ENCODE measurements around the gene CEBPB.

Gene CEBPB

DNA sequence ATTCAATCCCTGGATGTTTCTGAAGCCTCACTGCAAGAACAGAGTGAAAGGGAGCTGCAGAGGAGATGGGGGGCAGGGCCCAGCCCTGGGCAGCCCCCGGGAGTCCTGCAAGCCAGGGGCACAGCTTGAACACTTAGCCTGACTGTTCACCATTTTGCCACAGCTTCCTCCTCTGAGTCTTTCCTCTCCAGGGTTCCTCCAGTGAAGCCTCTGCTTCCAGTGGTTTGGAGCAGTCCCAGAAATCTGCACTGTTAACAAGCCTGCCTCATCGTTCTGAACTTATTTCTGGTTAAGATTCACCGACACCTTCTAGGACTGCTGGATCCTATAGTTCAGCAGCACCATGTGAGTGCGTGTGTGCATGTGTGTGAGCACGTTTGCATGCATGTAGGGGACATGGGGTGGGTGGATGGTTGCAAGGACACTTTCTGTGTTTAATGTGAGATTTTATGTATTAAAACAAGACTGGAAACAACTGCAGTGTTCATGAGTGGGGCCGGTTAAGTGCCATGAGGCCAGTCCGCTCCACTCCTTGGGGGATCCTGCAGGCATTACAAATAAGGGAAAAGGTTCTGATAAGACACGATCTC lies 24.6 kb downstream of the CEBPB start:
- no peak for DNase-seq

DNA sequence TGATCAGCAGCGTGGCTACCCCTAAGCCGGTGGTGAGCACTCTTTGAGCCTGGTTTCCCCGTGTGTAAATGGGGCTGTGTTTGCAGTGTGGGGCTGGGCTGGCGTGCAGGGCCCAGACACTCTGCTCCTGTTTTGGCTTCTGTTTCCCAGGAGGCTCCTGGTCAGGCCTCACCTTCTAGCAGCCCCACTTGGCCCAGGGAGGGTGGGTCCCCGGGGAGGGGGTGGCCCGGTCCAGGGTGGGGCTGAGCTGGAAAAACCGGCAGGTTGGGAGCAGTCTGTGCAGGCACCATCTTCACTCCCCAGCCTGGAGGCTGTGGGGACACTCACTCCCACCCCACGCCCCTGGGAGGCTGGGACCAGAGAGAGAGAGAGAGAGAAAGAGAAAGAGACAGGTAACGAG lies 25.3 kb downstream of the CEBPB start:
- DNase-seq: no peak

DNA sequence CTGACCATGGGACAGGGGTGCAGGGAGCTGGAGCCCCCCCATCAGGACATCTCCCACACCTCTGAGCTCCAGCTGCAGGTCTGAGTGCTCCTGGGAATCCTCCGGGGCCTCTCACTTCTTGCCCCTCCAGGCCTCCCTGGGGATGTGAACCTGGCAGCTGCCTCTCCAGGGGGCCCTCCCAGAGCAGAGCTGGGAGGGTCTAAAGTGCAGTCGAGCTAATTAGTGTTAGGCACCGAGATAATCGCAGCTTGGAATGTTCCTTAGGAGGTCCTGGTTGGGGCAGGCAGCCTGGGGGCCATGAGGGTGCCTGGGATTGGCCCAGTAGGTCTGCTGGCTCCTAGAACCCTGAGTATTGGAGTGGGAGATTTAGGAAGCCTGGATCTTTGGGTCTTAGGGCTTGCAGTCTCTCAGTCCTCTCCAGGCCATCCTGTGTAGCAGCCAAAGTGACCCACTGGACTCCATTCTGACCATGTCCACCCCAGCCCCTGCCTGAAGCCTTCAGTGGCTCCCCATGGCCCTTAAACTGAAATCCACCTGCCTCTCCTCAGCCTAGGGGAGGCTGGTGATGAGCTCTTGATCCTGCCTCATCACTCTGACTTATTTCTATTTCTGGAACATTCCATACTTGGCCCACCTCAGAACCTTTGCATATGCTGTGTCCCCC lies 26.0 kb downstream of the CEBPB start:
- no peak for DNase-seq

DNA sequence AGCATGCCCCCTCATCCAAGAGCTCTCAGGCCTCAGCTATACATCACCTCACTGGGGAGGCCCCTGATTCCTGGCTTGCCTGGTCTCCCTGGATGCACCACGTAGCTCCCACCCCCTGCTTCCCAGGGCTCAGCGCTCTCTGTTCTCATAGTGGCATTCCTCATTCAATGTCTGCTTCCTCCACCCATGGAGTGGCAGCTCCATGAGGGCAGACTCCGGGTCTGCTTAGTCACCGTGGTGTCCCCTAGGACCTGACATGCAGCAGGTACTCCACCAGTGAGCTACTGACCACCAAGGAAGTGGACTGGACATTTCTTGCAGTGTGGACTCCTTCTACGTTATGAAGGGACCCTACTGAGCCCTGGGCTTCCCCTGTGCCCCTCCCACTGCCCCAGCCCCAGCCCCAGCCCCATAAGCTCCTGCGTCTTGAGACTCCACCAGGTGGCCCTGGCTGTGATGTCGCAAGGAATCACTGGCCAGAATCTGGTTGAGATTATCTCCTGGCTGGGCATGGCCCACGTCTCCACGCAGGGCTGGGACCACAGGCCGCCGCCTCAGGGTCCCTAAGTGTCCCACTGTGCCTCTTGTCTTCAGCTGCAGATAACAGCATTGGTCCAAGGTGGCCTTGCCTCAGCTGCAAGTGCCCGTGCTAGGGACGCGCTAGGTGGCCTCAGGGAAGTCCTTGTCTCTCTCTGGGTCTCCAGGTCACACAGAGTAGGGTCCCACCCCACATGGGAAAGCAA lies 26.7 kb downstream of the CEBPB start:
- DNase-seq: no peak

DNA sequence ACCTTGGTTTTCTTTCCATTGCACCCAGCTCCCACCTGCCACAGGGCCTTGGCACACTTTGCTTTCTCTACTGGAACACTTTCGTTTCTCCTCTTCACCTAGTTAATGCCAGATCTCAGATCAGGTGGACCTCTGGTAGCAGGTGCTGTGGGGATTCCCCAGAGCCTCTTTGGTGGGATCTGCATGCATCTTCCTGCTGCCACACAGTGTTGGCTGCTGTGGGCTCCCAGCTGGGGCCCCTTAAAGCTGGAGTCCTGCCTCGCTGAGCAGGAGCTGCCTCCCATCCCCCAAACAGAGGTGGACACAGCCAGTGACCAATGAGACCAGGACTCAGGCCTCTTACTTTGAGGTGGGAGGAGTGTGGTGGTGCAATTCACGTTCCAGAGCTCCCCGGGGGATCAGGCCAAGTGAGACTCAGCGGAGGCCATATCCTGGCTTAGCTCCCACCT lies 28.4 kb downstream of the CEBPB start:
- no peak for DNase-seq

DNA sequence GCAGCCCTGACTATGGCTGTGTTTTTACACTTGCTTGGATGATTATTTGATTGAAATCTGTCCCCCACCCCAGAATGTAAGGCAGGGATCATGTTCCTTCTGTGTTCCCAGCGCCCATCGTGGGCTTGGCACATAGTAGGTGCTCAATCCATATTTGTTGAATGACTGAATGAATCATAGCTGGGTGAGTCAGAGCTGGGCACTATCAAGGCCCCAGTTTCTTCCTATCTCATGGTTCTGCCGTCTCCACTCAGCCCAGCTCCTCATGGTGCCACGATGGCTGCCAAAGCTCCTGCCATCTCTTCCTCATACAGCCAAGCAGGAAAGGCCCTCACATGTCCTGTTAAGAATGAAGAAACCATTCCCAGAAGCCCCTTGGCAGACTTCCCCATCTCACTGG lies 29.0 kb downstream of the CEBPB start:
- DNase-seq: no peak

DNA sequence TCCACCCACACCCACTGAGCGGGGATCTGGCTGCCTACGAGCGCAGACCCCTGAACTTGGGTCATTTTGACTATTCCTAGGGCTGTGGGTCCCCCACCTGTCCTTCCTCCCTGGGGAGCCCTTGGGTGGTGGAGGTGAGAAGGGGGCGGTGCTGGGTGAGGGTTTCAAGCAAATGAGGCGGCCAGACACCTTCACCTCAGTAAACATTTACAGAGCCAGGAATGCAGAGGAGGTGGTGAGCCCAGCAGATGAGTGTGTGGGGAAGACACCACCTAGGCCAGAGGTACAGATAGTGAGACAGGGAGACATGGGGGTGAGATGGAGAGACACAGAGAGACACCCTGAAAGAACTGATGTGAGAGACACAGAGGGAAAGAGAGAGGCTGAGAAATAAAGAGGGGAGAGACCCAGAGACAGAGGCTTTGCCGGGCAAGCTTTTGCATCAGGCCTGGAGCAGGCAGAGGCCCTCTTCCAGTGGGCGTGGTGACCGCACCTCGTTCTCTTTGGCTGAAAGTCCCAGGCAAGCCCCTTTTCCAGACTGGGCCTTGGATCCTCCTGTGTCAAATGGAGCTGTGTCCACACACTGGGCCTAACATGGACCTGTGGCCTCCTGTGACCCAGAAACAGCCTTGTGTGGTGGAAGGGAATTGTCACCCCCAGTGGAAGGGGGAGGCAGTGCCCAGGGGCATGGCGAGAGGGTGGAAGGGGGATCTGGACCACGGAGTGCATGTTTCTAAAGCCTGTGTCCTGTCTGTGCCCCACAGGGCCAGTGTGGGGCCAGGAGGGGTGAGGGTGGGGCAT lies 29.7 kb downstream of the CEBPB start:
- DNase-seq: no peak

DNA sequence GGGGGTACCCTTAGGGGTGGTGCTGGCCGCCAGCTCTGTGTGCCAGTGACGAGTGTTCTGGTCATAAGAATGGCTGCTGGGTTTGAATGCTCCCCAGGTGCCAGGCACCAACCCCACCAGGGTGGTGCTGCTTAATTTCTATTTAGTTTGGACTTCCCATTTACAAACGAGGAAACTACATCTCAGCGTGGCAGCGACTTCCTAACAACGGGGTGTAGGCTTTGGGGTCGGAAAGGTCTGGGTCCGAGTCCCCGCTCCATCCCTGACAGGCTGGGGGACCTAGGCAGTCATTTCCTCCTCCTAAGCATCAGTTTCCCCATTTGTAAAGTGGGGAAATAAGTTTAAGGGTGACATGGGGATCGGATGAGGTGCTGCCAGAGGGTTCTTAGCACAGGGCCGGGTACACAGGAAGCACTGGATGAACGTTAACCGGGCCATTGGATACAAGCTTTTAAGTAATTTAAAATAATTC lies 30.3 kb downstream of the CEBPB start:
- DNase-seq: no peak

DNA sequence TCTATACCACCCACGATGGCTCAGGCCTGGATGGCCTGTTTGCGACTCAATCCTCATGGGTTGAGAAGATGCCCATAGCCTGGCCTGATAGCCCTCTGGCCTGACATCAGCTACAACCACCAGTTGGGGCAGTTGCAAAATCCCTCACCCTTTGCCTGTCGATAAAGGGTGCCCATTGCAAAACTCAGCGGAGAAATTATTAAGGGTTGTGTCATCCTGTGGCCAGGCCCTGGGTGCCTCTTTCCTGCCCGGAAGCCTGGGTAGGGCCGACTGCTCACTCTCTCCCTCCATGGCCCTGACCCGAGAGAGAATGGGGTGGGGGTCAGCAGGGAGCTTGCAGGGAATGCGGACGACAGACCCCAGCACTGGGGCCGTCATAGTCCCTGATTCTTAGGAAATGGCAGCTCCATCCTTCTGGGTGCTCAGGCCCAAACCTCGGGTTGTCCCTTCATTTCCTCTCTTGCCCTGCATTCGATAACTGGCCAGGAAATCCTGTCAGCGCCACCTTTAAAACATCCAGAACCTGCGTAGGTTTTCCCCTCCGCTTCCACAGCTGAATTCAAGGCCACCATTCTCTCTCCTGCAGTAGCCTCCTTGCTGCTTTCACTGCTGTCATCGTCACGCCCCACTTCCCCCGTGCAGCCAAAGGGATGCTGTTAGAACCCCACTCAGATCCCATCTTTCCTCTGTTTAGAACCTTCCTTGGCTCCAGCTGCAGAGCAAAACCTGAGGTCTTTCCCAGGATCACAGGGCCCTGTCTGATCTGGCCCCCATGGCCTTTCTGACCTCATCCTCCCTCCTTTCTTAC lies 31.1 kb downstream of the CEBPB start:
- DNase-seq: no peak

DNA sequence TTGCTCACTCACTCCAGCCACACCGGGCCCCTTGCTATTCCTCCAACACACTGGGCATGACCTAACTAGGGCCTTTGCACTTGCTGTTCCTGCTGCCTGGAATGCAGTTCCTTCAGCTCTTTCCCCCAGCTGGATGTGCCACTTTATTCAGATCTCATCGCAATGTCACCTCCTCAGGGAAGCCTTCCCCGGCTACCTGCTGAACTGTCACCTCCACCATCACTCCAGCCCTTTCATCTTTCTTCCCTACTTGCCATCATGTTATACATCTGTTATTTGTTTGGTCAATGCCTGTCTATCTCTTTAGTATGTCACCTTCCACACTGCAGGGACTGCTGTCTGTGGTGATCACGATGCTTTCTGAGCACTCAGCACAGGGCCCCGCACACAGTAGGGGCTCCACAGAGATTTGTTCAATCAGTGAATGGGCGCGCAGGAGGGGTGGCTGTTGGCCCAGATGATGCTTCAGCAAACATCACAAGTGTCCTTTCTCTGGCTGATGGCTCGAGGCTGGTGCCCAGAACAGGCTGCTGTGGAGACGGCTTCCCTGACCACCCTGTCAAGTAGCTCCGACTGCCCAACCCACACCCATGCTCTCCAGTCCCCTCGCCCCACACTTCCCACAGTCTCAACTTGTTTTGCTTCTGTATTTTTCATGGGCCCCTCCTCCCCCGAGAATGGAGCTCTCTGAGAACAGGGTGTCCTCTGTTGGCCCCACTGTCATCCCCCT lies 31.8 kb downstream of the CEBPB start:
- no peak for DNase-seq

DNA sequence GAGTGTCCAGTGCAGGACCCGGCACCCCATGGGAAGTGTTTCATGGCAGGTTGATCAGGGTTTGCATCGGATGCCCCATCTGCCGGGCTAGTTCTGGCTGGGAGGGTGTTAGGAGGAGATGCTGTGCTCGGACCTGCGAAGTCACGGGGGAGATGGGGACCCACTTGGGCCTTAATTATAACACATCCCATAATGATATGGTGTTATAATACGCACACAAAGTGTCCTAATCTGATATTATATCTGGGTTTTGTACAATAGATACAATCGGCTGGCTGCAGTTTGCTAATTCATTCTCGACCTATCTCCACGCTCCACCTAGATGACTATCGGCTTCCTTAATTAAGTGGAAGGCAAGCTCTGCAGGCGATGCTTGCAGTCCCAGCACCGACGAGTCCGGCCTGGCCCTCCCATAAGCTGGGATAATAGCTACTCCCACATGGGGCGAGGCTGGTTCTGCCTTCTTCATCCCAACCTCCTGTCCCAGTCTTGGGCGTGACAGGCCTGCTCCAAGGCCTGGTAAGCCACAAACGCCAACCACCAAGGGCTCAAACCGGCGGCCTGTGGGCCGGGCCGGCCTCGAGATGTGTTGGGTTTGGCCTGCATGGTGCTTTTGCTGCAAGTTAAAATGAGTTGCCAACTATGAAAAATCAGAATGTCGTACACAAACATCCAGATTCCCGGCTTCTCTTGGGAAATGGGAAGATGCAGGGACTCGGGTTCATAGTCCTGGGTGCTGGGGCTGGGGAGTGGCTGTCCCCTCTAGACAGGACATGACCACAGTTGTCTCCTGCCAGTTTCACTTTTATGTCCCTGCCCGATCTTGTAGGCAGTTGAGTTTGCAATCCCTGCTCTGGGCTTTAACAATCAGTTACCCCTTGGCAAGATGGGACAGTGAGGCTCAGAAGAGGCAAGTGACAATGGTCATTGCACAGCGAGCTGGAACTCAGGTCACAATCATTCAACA lies 32.7 kb downstream of the CEBPB start:
- no peak for DNase-seq

DNA sequence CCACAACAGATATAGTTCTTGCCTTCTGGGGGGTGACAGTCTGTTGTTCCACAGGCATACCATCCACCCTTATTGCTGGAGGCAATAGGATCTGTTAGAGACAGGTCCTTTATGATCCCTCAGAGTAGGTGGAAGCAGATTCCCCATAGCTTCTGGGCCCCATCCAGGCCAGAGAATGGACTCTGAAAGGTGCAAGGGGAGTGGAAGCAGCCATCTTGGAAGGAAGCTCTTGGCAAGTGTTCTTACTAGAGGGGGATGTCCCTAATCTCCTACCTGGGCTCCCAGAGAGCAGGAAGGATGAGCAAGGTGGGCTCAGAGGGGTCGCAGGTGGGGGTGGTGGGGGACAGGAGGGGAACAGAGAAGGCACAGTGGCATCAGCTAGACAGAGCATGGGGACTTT lies 33.4 kb downstream of the CEBPB start:
- no peak for DNase-seq

DNA sequence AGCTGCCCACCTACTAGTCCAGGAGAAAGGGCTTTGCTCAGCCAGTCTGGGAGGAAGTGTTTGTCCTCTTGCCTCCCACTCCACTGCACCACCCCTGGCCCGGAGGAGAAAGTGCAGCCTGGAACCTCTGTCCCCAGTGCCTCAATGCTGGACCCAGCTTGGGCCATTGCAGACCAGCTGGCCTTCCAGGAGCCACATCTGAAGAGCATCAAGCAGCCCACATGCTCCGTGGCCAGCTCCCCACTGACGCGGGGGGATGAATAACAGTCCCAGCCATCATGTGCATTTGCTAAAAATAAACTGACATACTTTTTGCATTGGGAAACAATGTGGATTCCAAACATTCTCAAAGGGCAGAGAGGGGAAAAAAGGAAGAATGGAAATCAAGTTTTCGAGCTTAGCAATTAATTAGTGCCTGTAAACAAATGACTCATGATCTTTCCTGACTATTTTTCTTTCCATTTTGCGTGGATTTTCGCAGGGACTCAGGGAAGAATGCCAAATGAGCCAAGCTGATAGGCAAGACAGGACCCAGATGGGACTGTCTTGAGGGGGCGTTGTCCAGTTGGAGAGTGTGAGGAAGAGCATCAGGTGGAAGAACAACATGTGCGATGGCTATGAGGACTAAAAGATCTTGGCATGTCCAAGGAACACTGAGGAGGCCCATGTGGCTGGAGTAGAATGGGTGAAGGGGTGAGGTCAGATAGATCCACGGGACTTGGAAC lies 34.1 kb downstream of the CEBPB start:
- DNase-seq: no peak

DNA sequence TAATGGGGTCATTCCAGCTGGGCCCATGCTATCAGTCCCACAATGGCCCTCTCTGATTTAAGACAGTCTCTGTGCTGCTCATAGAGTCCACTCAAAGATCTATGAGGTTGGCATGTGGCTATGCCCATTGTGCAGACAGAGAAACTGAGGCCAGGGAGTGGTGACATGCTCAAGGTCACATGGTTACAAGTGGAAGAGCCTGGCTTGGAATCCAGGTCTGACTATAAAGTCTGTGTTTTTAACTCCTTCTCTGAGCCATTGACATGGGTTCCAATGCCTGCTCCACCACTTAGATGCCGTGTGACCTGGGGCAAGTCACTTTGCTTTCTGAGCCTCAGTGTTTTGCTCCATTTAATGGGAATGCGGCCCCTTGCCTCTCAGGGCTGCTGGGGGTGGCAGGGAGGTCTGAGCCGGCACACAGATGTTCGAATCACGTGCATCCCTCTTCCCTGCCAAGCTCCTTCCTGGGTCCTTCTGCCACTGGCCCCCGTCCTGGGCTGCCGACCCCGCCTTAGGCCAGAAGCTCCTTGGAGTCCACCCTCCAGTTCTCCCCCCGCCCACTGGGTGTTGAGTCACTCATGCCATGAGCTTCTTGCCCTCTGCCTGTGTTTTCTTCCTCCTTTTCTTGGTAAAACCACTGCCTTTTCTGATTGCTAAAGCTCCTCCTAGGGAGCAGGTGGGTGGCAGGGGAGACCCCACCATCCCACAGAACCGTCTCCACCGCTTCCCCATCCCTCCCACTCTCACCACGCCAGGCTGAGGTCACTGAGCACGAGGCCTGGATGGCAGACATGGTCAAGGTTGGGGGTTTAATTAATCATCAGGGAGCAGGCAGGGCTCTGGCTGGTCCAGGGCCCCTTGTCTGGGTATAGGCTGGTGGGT lies 35.7 kb downstream of the CEBPB start:
- DNase-seq: no peak

DNA sequence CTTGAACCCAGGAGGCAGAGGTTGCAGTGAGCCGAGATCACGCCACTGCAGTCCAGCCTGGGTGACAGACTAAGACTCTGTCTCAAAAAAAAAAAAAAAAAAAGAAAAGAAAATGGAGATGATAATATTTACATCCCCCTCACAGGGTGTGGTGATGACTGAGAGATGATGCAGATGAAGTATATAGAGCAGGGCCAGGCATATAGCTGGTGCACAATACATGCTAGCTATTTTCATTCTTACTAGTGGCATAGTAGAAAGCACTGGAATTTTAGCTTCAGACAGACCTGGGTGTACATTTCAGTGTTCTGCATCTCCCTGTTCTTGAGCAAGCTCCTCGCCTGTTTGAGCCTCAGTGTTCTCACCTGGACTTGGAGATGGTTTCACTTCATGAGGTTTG lies 36.9 kb downstream of the CEBPB start:
- no peak for DNase-seq

DNA sequence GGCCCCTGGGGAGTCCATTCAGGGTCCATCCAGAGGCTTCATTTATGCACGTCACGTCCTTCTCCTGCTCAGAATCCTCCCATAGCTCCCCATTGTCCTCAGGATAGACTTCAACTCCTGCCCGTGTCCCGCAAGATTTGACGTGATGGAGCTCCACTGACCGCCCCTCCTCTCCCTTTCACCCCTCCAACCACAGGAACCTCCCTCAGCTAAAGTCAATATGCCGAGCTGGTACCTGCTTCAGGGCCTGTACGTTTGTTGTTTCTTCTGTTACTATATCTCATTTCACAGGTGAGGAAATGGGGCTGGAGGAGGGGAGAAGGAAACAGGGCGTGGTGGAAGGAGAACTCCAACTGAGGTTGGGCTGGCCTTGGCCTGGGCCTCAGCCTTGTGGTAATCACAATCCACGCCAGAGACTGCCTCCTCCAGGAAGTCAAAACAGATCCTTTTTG lies 38.6 kb downstream of the CEBPB start:
- DNase-seq: no peak

DNA sequence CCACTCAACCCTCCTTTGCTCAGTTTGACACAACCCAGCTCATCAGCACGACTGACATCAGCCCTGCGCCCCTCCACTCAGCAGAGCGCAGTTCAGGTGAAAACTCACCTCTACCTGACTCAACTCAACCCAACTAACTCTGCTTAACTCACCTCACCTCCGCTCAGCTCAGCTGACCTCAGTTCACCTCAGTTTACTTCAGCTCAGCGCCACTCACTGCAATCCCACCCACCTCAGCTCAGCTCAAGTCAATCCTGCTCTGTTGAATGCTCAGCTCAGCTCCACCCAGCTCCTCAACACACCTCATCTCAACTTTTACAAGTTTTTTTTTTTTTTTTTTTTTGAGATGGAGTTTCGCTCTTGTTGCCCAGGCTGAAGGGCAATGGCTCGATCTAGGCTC lies 39.6 kb downstream of the CEBPB start:
- DNase-seq: no peak

DNA sequence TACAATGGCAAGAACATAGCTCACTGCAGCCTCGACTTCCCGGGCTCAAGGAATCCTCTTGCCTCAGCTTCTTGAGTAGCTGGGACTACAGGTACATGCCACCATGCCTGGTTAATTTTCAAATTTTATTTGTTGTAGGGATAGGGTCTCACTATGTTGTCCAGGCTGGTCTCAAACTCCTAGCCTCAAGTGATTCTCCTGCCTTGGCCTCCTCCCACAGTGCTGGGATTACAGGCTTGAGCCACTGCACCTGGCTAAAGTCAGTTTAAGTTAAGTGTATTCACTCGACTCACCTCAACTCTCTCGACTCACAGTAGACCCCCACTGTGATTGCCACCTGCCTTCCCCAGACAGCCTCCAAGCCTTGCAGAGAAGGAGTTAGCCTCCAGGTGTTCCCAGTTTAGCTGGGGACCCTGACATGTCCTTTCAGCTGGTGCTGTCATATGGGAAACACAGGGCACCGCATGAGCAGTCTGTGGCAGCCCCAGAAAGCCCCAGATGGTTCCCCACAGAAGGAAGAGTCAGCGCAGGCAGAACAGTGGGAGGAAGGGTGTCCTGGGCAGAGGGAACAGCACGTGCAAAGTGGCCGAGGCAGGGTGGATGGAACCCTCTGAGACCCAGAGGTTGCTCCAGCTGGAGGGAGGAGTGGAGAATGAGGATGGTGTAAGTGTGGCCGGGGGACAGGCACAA lies 40.4 kb downstream of the CEBPB start:
- DNase-seq: no peak

Measured in stimulated activated CD4-positive, alpha-beta T cell treated with anti-CD3 and anti-CD28 coated beads, Interleukin-2, amount 100 ng/mL, for 48 hours (primary cell).